ENCODE data around the gene KLRF2. TPM values are rescaled to one million over a fixed set of nuclear protein-coding genes. Genes with fewer than 3 reads are reported as not detected.

The KLRF2 gene
- polyA plus RNA-seq, 1 of the 3 experiments (the other 2 are of a cell fraction): not detected

- POLR2A ChIA-PET: no interaction called here
- TF ChIP-seq TCF12 (IDR thresholded peaks at IDR 0.05) (no peak), RCOR1 (IDR thresholded peaks at IDR 0.05; ENCODE audit: low read length) (no peak), CTCF (IDR thresholded peaks at IDR 0.05) (no peak), USF1 (IDR thresholded peaks at IDR 0.05; ENCODE audit: borderline replicate concordance, low read depth) (no peak), FOSL2 (IDR thresholded peaks at IDR 0.05; ENCODE audit: borderline replicate concordance, low read depth) (no peak), RXRA (IDR thresholded peaks at IDR 0.05; ENCODE audit: borderline replicate concordance, low read depth) (no peak), TEAD4 (IDR thresholded peaks at IDR 0.05; ENCODE audit: borderline replicate concordance, insufficient read depth) (no peak), ZBTB33 (IDR thresholded peaks at IDR 0.05; ENCODE audit: borderline replicate concordance, low read depth) (no peak), MAX (IDR thresholded peaks at IDR 0.05; ENCODE audit: low read depth) (no peak), NRF1 (IDR thresholded peaks at IDR 0.05; ENCODE audit: low read depth, low read length) (no peak), MXI1 (IDR thresholded peaks at IDR 0.05; ENCODE audit: low read depth, low read length) (no peak), GATA2 (CRISPR knock-in tag; IDR thresholded peaks at IDR 0.05) (no peak), MEF2A (IDR thresholded peaks at IDR 0.05; ENCODE audit: borderline replicate concordance, low read depth) (no peak)
These were observed 21.4 kb downstream of the KLRF2 start for GRCh38 chr12:9902539-9903228.

More at GRCh38 chr12:9902539-9903228, 21.4 kb downstream of the KLRF2 start:
- no peak overlapping the region for H3K4me2 ChIP-seq
- WGBS (ENCODE audit: low lambda C conversion rate): 12% methylated on average over 6 of the region's 7 CpGs
- no peaks in the 10 kb centered on the region for H3F3A ChIP-seq (replicated peaks; ENCODE audit: insufficient read depth)
- no peak for DNase-seq
- no peaks in the 10 kb centered on the region for H3K4me1 ChIP-seq (ENCODE audit: control insufficient read depth in 1 of 2, insufficient read depth in 2 of 2, low read depth in 1 of 2, low read length in 1 of 2)
- H3K27me3 ChIP-seq (ENCODE audit: insufficient read depth): no peaks in the 10 kb centered on the region
- no peaks in the 10 kb centered on the region for H4K20me1 ChIP-seq (ENCODE audit: insufficient read depth)
- CTCF ChIA-PET: no interaction called here
- no peak overlapping the region for H3K27ac ChIP-seq (ENCODE audit: low read depth in 2 of 2, low read length in 1 of 2)
- H3K4me3 ChIP-seq (ENCODE audit: low read depth in 2 of 2, low read length in 1 of 2): no peak overlapping the region
- no peaks in the 10 kb centered on the region for H3K9me2 ChIP-seq
- H3K79me2 ChIP-seq (ENCODE audit: insufficient read depth): no peaks in the 10 kb centered on the region
- H3K36me3 ChIP-seq (replicated peaks in 1 of 2; ENCODE audit: control insufficient read depth in 1 of 2, insufficient read depth in 2 of 2, low read length in 1 of 2): no peaks in the 10 kb centered on the region
- no peaks in the 10 kb centered on the region for H3K9me3 ChIP-seq
- no peak overlapping the region for H2AFZ ChIP-seq (ENCODE audit: low read depth)
- H3K9ac ChIP-seq: no peak overlapping the region

Data from SK-N-SH (cell line).